GM03348 (cell line): ENCODE results near the gene HMSD.
"Not testable (repeated sequence)": the region's sequence is repeated elsewhere in the genome, so short reads cannot be mapped to it uniquely, and the experiment has no call there.

ENCODE experiments used
- DNase-seq: peaks from one replicate; pipeline ENCODE4 v3.0.0; 2012; ENCODE audit warnings: low spot score

Gene HMSD

GRCh38 chr18:63949068-63949737, at the start of gene HMSD:
Gene HMSD (plus strand): TSS chr18:63949301. CDS start chr18:63953456, 4,155 bp downstream.
- peak; percentile 62 for DNase-seq

GRCh38 chr18:63903851-63904570, 45.1 kb upstream of the HMSD start:
- DNase-seq: no peak

- no peak for DNase-seq
These were observed 44.4 kb upstream of the HMSD start for GRCh38 chr18:63904694-63905093.

- no peak for DNase-seq
These were observed 43.7 kb upstream of the HMSD start for GRCh38 chr18:63905361-63905760.

GRCh38 chr18:63906056-63906455, 43.0 kb upstream of the HMSD start:
- no peak for DNase-seq

- DNase-seq: peak; percentile 19
These were observed 41.4 kb upstream of the HMSD start, which contains the start of gene SERPINB10 for GRCh38 chr18:63907664-63908063. Gene SERPINB10 (plus strand): TSS chr18:63907958. CDS start chr18:63915511, 7,553 bp downstream.

- no peak for DNase-seq
These were observed 40.2 kb upstream of the HMSD start for GRCh38 chr18:63908858-63909257.

- DNase-seq: no peak
These were observed 39.2 kb upstream of the HMSD start for GRCh38 chr18:63909870-63910269.

GRCh38 chr18:63917817-63918216, 31.3 kb upstream of the HMSD start:
- no peak for DNase-seq

- DNase-seq: no peak
These were observed 27.1 kb upstream of the HMSD start for GRCh38 chr18:63922049-63922448.

- DNase-seq: peak; percentile 29
These were observed 24.6 kb upstream of the HMSD start for GRCh38 chr18:63924551-63924950.

- no peak for DNase-seq
These were observed 20.8 kb upstream of the HMSD start for GRCh38 chr18:63928331-63928730.

- DNase-seq: not testable (repeated sequence)
These were observed 19.7 kb upstream of the HMSD start for GRCh38 chr18:63929369-63929768.

GRCh38 chr18:63930773-63931354, 18.2 kb upstream of the HMSD start:
- DNase-seq: no peak

- DNase-seq: peak; percentile 92
These were observed 12.8 kb upstream of the HMSD start for GRCh38 chr18:63936156-63936931.

- no peak for DNase-seq
These were observed 12.1 kb upstream of the HMSD start for GRCh38 chr18:63936932-63937393.

- DNase-seq: no peak
These were observed 9.1 kb upstream of the HMSD start for GRCh38 chr18:63940008-63940407.

GRCh38 chr18:63940543-63941050, 8.5 kb upstream of the HMSD start:
- DNase-seq: not testable (repeated sequence)

- DNase-seq: no peak
These were observed 1.9 kb upstream of the HMSD start for GRCh38 chr18:63947051-63947790.

GRCh38 chr18:63951302-63951705, 2.2 kb downstream of the HMSD start:
- DNase-seq: peak; percentile 42

GRCh38 chr18:63953811-63954210, 4.7 kb downstream of the HMSD start:
- no peak for DNase-seq
